Smooth muscle cell (in vitro differentiated cells): Measurements from ENCODE around the gene TRMT11. TPM values are rescaled to one million over a fixed set of nuclear protein-coding genes. Genes with fewer than 3 reads are reported as not detected.

Experiments
- DNase-seq: peaks from one replicate; lab custom pipeline; 2025; ENCODE audit not compliant: unreplicated experiment; lab: John Stamatoyannopoulos, UW
- H2AFZ ChIP-seq: fragments of 200-600 bp; sonication (generic); 2 replicates; pipeline ENCODE4 v1.6.0; 2016; ENCODE audit warnings: antibody characterized with exemption, low read depth, mild to moderate bottlenecking
- H3F3A ChIP-seq: fragments of 200-600 bp; sonication (generic); 2 replicates; pipeline ENCODE4 v1.6.0; 2017; ENCODE audit warnings: antibody characterized with exemption, low read depth
- H3K27ac ChIP-seq: fragments of 200-600 bp; sonication (generic); 2 replicates; pipeline ENCODE4 v1.5.1; 2016; ENCODE audit warnings: low read depth, mild to moderate bottlenecking
- H3K27me3 ChIP-seq: fragments of 200-600 bp; sonication (generic); 2 replicates; pipeline ENCODE4 v1.6.1; 2016; ENCODE audit warnings: low read depth, mild to moderate bottlenecking
- H3K36me3 ChIP-seq: fragments of 200-600 bp; sonication (generic); 2 replicates; pipeline ENCODE4 v1.5.1; 2016; ENCODE audit warnings: low read depth
- H3K4me1 ChIP-seq: fragments of 200-600 bp; sonication (generic); 2 replicates; pipeline ENCODE4 v1.5.1; 2016; ENCODE audit warnings: low read depth
- H3K4me2 ChIP-seq: fragments of 200-600 bp; sonication (generic); 2 replicates; pipeline ENCODE4 v1.6.0; 2016; ENCODE audit warnings: mild to moderate bottlenecking
- H3K4me3 ChIP-seq: fragments of 200-600 bp; sonication (generic); 2 replicates; pipeline ENCODE4 v1.5.1; 2016; ENCODE audit warnings: mild to moderate bottlenecking
- H3K79me2 ChIP-seq: fragments of 200-600 bp; sonication (generic); 2 replicates; pipeline ENCODE4 v1.6.0; 2016; ENCODE audit warnings: low read depth, mild to moderate bottlenecking
- H3K9ac ChIP-seq: fragments of 200-600 bp; sonication (generic); 2 replicates; pipeline ENCODE4 v1.6.0; 2016; ENCODE audit warnings: low read depth
- H3K9me3 ChIP-seq: fragments of 200-600 bp; sonication (generic); replicated peaks from 2 replicates; pipeline ENCODE4 v1.5.1; 2016; ENCODE audit warnings: low read depth
- H4K20me1 ChIP-seq: fragments of 200-600 bp; sonication (generic); 2 replicates; pipeline ENCODE4 v1.6.0; 2016; ENCODE audit warnings: low read depth
- WGBS: methylation state at CpG from one replicate; pipeline ENCODE4 v1.1.7; 2016; ENCODE audit warnings: low lambda C conversion rate; 5-methylcytosine and 5-hydroxymethylcytosine counted together
- polyA plus RNA-seq: library from polyadenylated mRNA; unstranded; fragments of >200 nt; fragmentation: Nextera tagmentation; extraction: Ambion mirVana; gene quantifications from 2 replicates; pipeline ENCODE4 v1.2.1, GENCODE V29; 2016
- total RNA-seq: library from RNA; depleted of rRNA; stranded (reverse); fragments of >200 nt; gene quantifications from 2 replicates; pipeline ENCODE4 v1.2.3, GENCODE V29; 2014
- TF ChIP-seq, protein P1 (sequence below): fragments of 200-600 bp; sonication (generic); IDR thresholded peaks from 2 replicates; pipeline ENCODE4 v1.5.1; 2017; ENCODE audit warnings: borderline replicate concordance, mild to moderate bottlenecking, antibody characterized with exemption; ENCODE audit not compliant: insufficient read depth, poor library complexity, severe bottlenecking

The TRMT11 gene
- total and polyA plus RNA-seq, 2 experiments from 2014 or later, result 12.8 to 21.6 TPM

GRCh38 chr6:125985522-125985921 is 818 bp upstream of the TRMT11 start:
- TF ChIP-seq, protein P1, sequence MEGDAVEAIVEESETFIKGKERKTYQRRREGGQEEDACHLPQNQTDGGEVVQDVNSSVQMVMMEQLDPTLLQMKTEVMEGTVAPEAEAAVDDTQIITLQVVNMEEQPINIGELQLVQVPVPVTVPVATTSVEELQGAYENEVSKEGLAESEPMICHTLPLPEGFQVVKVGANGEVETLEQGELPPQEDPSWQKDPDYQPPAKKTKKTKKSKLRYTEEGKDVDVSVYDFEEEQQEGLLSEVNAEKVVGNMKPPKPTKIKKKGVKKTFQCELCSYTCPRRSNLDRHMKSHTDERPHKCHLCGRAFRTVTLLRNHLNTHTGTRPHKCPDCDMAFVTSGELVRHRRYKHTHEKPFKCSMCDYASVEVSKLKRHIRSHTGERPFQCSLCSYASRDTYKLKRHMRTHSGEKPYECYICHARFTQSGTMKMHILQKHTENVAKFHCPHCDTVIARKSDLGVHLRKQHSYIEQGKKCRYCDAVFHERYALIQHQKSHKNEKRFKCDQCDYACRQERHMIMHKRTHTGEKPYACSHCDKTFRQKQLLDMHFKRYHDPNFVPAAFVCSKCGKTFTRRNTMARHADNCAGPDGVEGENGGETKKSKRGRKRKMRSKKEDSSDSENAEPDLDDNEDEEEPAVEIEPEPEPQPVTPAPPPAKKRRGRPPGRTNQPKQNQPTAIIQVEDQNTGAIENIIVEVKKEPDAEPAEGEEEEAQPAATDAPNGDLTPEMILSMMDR, result no peak
- Histone ChIP-seq H3K27me3 (no peaks in the 10 kb centered on the region), H3K27ac (peak overlapping the region; percentile 41), H3K9ac (peak overlapping the region; percentile 69), H3K36me3 (no peaks in the 10 kb centered on the region), H3F3A (peaks cover 14% of the 10 kb centered on the region), H2AFZ (peak overlapping the region; percentile 99), H3K4me1 (peaks cover 32% of the 10 kb centered on the region), H3K4me2 (peak overlapping the region; percentile 93), H3K79me2 (peaks cover 38% of the 10 kb centered on the region), H4K20me1 (peaks cover 6% of the 10 kb centered on the region), H3K9me3 (no peaks in the 10 kb centered on the region), H3K4me3 (peak overlapping the region; percentile 74)
- DNase-seq, result no peak
- 88% methylated on average over 4 of the region's 4 CpGs for WGBS

DNA sequence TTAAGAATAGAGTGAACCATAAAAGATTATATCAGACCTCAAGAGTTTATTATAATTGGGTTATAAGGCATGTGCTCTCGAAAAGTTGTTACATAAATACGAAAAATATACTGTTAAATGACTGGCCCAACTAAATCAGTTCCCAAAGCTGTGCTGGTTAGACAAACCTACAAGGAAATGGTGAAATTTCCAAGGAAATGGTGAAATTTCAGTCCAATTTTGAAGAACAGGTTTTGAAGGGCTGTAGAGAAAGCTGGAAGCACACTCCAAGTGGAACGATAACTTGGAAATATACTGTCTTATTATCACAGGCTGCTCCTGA is 400 bp upstream of the TRMT11 start:
- Histone ChIP-seq H3K27ac (peak overlapping the region; percentile 41), H3K79me2 (peaks cover 42% of the 10 kb centered on the region), H3K4me1 (peaks cover 32% of the 10 kb centered on the region), H3F3A (peaks cover 14% of the 10 kb centered on the region), H3K4me2 (peak overlapping the region; percentile 93), H3K4me3 (peak overlapping the region; percentile 74), H3K9ac (peak overlapping the region; percentile 69), H2AFZ (peak overlapping the region; percentile 99), H3K27me3 (no peaks in the 10 kb centered on the region), H3K9me3 (no peaks in the 10 kb centered on the region), H4K20me1 (peaks cover 6% of the 10 kb centered on the region), H3K36me3 (no peaks in the 10 kb centered on the region)
- no peak for DNase-seq
- TF ChIP-seq, protein P1, result no peak
- 5% methylated on average over 3 of the region's 3 CpGs for WGBS

GRCh38 chr6:125987026-125987617 is 782 bp downstream of the TRMT11 start:
- peak overlapping the region; percentile 69 for H3K9ac ChIP-seq
- peaks cover 14% of the 10 kb centered on the region for H3F3A ChIP-seq
- peak overlapping the region; percentile 99 for H2AFZ ChIP-seq
- TF ChIP-seq, protein P1, result no peak
- H3K79me2 ChIP-seq, result peaks cover 50% of the 10 kb centered on the region
- no peaks in the 10 kb centered on the region for H3K9me3 ChIP-seq
- H3K4me3 ChIP-seq, result peak overlapping the region; percentile 74
- H3K27me3 ChIP-seq, result no peaks in the 10 kb centered on the region
- H3K4me2 ChIP-seq, result peak overlapping the region; percentile 93
- 9% methylated on average over 10 of the region's 10 CpGs for WGBS
- no peaks in the 10 kb centered on the region for H3K36me3 ChIP-seq
- H3K4me1 ChIP-seq, result peaks cover 32% of the 10 kb centered on the region
- no peak for DNase-seq
- peaks cover 8% of the 10 kb centered on the region for H4K20me1 ChIP-seq
- no peak overlapping the region for H3K27ac ChIP-seq

DNA sequence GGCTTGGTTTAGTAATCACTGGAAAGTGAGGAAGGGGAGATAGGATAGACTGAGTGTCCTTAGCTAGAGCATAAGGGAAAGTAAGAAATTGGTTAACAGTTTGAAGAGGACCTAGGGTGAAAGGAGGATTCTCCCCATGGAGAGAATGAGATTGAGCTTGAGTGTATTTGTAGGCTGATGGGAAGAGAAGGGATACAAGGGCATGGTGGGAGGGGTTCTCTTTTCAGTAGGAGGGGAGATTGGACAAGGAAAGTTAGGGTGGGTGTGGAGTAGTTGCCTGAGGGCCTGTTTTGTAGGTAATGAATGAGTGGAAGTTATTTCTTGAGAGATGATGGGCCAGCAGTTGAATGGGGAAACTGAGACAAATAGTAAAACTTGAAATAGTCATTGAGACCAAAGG is 1.9 kb downstream of the TRMT11 start:
- DNase-seq, result no peak
- H3K4me1 ChIP-seq, result peaks cover 25% of the 10 kb centered on the region
- TF ChIP-seq, protein P1, result no peak
- no peak overlapping the region for H3K4me2 ChIP-seq
- no peaks in the 10 kb centered on the region for H3K27me3 ChIP-seq
- no peak overlapping the region for H2AFZ ChIP-seq
- H3K9ac ChIP-seq, result no peak overlapping the region
- H4K20me1 ChIP-seq, result peaks cover 17% of the 10 kb centered on the region
- H3K4me3 ChIP-seq, result no peak overlapping the region
- no peaks in the 10 kb centered on the region for H3K9me3 ChIP-seq
- peaks cover 62% of the 10 kb centered on the region for H3K79me2 ChIP-seq
- H3K27ac ChIP-seq, result no peak overlapping the region
- no peaks in the 10 kb centered on the region for H3K36me3 ChIP-seq
- peaks cover 6% of the 10 kb centered on the region for H3F3A ChIP-seq
